GM23248 (cell line): ENCODE results near the gene FOXS1.

Source experiments
- EZH2 ChIP-seq: fragments of 200-600 bp; sonication (generic); IDR thresholded peaks from 2 replicates; pipeline ENCODE4 v1.6.1; 2018; ENCODE audit warnings: antibody characterized with exemption, mild to moderate bottlenecking; ENCODE audit not compliant: insufficient read depth, poor library complexity, severe bottlenecking
- EZH2phosphoT487 ChIP-seq: fragments of 200-600 bp; sonication (generic); IDR thresholded peaks from 2 replicates; pipeline ENCODE4 v1.6.1; 2018; ENCODE audit warnings: antibody characterized with exemption, moderate library complexity, mild to moderate bottlenecking, low read depth; ENCODE audit not compliant: insufficient read depth

DNA sequence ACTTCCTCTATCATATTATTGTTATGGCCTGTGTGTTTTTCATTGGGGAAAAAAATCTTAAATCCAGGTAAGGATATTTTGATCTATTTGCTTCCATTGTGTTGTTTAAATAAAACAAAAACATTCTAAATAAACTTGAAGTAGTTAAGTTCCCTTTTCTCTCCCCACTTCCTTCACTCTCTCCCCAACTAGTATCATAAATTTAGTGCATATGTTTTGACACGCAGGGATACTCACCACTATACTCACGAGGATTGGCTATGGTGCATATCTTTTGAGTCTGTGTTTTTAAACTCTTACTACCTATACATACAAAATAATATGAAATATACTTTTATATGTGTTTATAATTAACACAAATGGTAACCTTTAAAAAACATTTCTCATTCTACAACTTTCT, 30.3 kb upstream of the FOXS1 start:
- TF ChIP-seq EZH2, result no peak
- TF ChIP-seq EZH2phosphoT487, result no peak
